HEK293T (cell line): ENCODE measurements around the gene CBLL2.

ENCODE experiments used
- BHLHE40 ChIP-seq: fragments of 450-650 bp; IDR thresholded peaks from 2 replicates; pipeline ENCODE4 v1.6.1; 2016; ENCODE audit warnings: mild to moderate bottlenecking, moderate library complexity, borderline replicate concordance
- CTBP1 ChIP-seq: fragments of 450-650 bp; IDR thresholded peaks from 2 replicates; pipeline ENCODE4 v1.6.1; 2016; ENCODE audit warnings: borderline replicate concordance
- ELF4 ChIP-seq: fragments of 450-650 bp; IDR thresholded peaks from 2 replicates; pipeline ENCODE4 v1.6.1; 2017; ENCODE audit warnings: antibody characterized with exemption
- FOXA1 ChIP-seq: fragments of 450-650 bp; IDR thresholded peaks from 2 replicates; pipeline ENCODE4 v1.6.1; 2016; ENCODE audit warnings: mild to moderate bottlenecking
- FOXK2 ChIP-seq: fragments of 450-650 bp; IDR thresholded peaks from 2 replicates; pipeline ENCODE4 v1.6.1; 2016; ENCODE audit warnings: mild to moderate bottlenecking
- FOXM1 ChIP-seq: fragments of 450-650 bp; IDR thresholded peaks from 2 replicates; pipeline ENCODE4 v1.6.1; 2017; ENCODE audit warnings: mild to moderate bottlenecking, borderline replicate concordance
- LEF1 ChIP-seq: fragments of 450-650 bp; IDR thresholded peaks from 2 replicates; pipeline ENCODE4 v1.6.1; 2017; ENCODE audit warnings: mild to moderate bottlenecking, borderline replicate concordance
- PKNOX1 ChIP-seq: fragments of 450-650 bp; IDR thresholded peaks from 2 replicates; pipeline ENCODE4 v1.6.1; 2016
- SP1 ChIP-seq: fragments of 450-650 bp; IDR thresholded peaks from 2 replicates; pipeline ENCODE4 v1.6.1; 2017
- SUZ12 ChIP-seq: fragments of 450-650 bp; IDR thresholded peaks from 2 replicates; pipeline ENCODE4 v1.6.1; 2016; ENCODE audit warnings: mild to moderate bottlenecking
- TARDBP ChIP-seq: fragments of 450-650 bp; IDR thresholded peaks from 2 replicates; pipeline ENCODE4 v1.6.1; 2016

GRCh38 chrX:22278375-22278774 lies 5.7 kb downstream of the CBLL2 start:
- TF ChIP-seq PKNOX1 (no peak), SP1 (no peak), FOXM1 (no peak), FOXA1 (no peak), LEF1 (no peak), TARDBP (no peak), ELF4 (no peak), FOXK2 (no peak), BHLHE40 (no peak), SUZ12 (no peak), CTBP1 (no peak)
